Amniotic stem cell (primary cell): ENCODE data around the gene PLK5.
"Not testable (repeated sequence)": the region's sequence is repeated elsewhere in the genome, so short reads cannot be mapped to it uniquely, and the experiment has no call there.

ENCODE experiments used
- DNase-seq: peaks from one replicate; lab custom pipeline; 2025; lab: John Stamatoyannopoulos, UW

PLK5 gene

GRCh38 chr19:1507763-1508506 is 15.9 kb upstream of the PLK5 start:
- DNase-seq = peak; percentile 98

- DNase-seq = no peak
Observed at GRCh38 chr19:1508507-1508856, 15.4 kb upstream of the PLK5 start.

- DNase-seq = no peak
Observed at GRCh38 chr19:1509602-1510441, 14.1 kb upstream of the PLK5 start.

- no peak for DNase-seq
Observed at GRCh38 chr19:1510442-1510806, 13.5 kb upstream of the PLK5 start.

GRCh38 chr19:1510807-1511206 is 13.1 kb upstream of the PLK5 start:
- no peak for DNase-seq

GRCh38 chr19:1511318-1512317 is 12.3 kb upstream of the PLK5 start:
- DNase-seq = no peak

- no peak for DNase-seq
Observed at GRCh38 chr19:1512671-1513498, 11.0 kb upstream of the PLK5 start, which contains the start of gene ADAMTSL5. Gene ADAMTSL5, minus strand, starts transcription at chr19:1513019. Its CDS starts 2,076 bp downstream, at chr19:1510943.

- DNase-seq = no peak
Observed at GRCh38 chr19:1513499-1514294, 10.2 kb upstream of the PLK5 start.

- no peak for DNase-seq
Observed at GRCh38 chr19:1514295-1514661, 9.6 kb upstream of the PLK5 start.

GRCh38 chr19:1514986-1515721 is 8.7 kb upstream of the PLK5 start:
- no peak for DNase-seq

GRCh38 chr19:1516395-1516753 is 7.5 kb upstream of the PLK5 start:
- no peak for DNase-seq

- no peak for DNase-seq
Observed at GRCh38 chr19:1518471-1518870, 5.4 kb upstream of the PLK5 start.

- DNase-seq = not testable (repeated sequence)
Observed at GRCh38 chr19:1519802-1520201, 4.1 kb upstream of the PLK5 start.

GRCh38 chr19:1520203-1520780 is 3.6 kb upstream of the PLK5 start:
- DNase-seq = no peak

- no peak for DNase-seq
Observed at GRCh38 chr19:1521636-1522035, 2.2 kb upstream of the PLK5 start.

GRCh38 chr19:1522061-1522460 is 1.8 kb upstream of the PLK5 start:
- DNase-seq = no peak

- no peak for DNase-seq
Observed at GRCh38 chr19:1522838-1523237, 1.0 kb upstream of the PLK5 start.

- no peak for DNase-seq
Observed at GRCh38 chr19:1524287-1524971, 552 bp downstream of the PLK5 start.

- DNase-seq = no peak
Observed at GRCh38 chr19:1524972-1525325, 1.1 kb downstream of the PLK5 start.
